PC-3 (cell line): Measurements from ENCODE around the gene RNU7-1. TPM values are rescaled to one million over a fixed set of nuclear protein-coding genes. Genes with fewer than 3 reads are reported as not detected.
A peak's percentile ranks its signal among the peaks of the same experiment; 100 is the strongest.

ENCODE experiments used
- ATAC-seq: fragments of 200-7000 bp; cut with Tn5 transposase; 2 replicates; pipeline ENCODE4 v1.9.1; 2020; ENCODE audit warnings: mild to moderate bottlenecking, moderate library complexity
- BruUV-seq: library from RNA; stranded (reverse); fragments of 400-500 nt; replicated peaks from 2 replicates; lab custom pipeline; 2021; lab: Mats Ljungman, UMichigan
- CTCF ChIA-PET: fragments of 300-600 bp; sonication (Branson Sonifier 250); formaldehyde crosslinking; loops from one replicate; lab custom pipeline; 2022; ENCODE audit warnings: antibody characterized with exemption; lab: Charles Lee
- POLR2A ChIA-PET: fragments of 300-600 bp; sonication (Branson Sonifier 250); formaldehyde crosslinking; loops from one replicate; lab custom pipeline; 2022; ENCODE audit warnings: antibody characterized with exemption; ENCODE audit not compliant: unreplicated experiment; lab: Charles Lee
- DNase-seq: peaks from one replicate; pipeline ENCODE4 v3.0.0-alpha.2; 2015
- H2AFZ ChIP-seq: fragments of 300-600 bp; sonication (generic); 2 replicates; pipeline ENCODE4 v1.6.0; 2016; ENCODE audit warnings: antibody characterized with exemption, low read length
- H3F3A ChIP-seq: fragments of 300-600 bp; sonication (generic); one replicate; pipeline ENCODE4 v1.6.0; 2017; ENCODE audit warnings: antibody characterized with exemption, low read length, control low read depth, mild to moderate bottlenecking; ENCODE audit not compliant: unreplicated experiment
- H3K27ac ChIP-seq: fragments of 300-600 bp; sonication (generic); 2 replicates; pipeline ENCODE4 v1.5.1; 2016; ENCODE audit warnings: mild to moderate bottlenecking, low read length
- H3K27me3 ChIP-seq: fragments of 300-600 bp; sonication (generic); 2 replicates; pipeline ENCODE4 v1.6.1; 2016; ENCODE audit warnings: low read length, mixed read lengths
- H3K36me3 ChIP-seq: fragments of 300-600 bp; sonication (generic); 2 replicates; pipeline ENCODE4 v1.6.1; 2016; ENCODE audit warnings: low read depth, mixed run types, low read length, mixed read lengths
- H3K4me1 ChIP-seq: fragments of 300-600 bp; sonication (generic); 2 replicates; pipeline ENCODE4 v1.5.1; 2016; ENCODE audit warnings: low read length; ENCODE audit not compliant: insufficient read depth
- H3K4me2 ChIP-seq: fragments of 300-600 bp; sonication (generic); 2 replicates; pipeline ENCODE4 v1.6.0; 2016; ENCODE audit warnings: low read length
- H3K4me3 ChIP-seq: fragments of 300-600 bp; sonication (generic); 2 replicates; pipeline ENCODE4 v1.5.1; 2016; ENCODE audit warnings: mild to moderate bottlenecking, low read length, mixed read lengths
- H3K79me2 ChIP-seq: fragments of 300-600 bp; sonication (generic); 2 replicates; pipeline ENCODE4 v1.6.1; 2017; ENCODE audit warnings: low read length, mixed read lengths
- H3K9ac ChIP-seq: fragments of 300-600 bp; sonication (generic); 2 replicates; pipeline ENCODE4 v1.6.0; 2016; ENCODE audit warnings: mild to moderate bottlenecking, low read length
- H3K9me2 ChIP-seq: fragments of 300-600 bp; sonication (generic); replicated peaks from 2 replicates; pipeline ENCODE4 v1.6.1; 2016; ENCODE audit warnings: mixed run types, low read length, mixed read lengths
- H3K9me3 ChIP-seq: fragments of 300-600 bp; sonication (generic); 2 replicates; pipeline ENCODE4 v1.6.1; 2016; ENCODE audit warnings: low read length, mixed read lengths
- H4K20me1 ChIP-seq: fragments of 300-600 bp; sonication (generic); 2 replicates; pipeline ENCODE4 v1.6.1; 2016; ENCODE audit warnings: low read length, mixed read lengths
- CTCF ChIP-seq: fragments of 300-600 bp; sonication (generic); conservative IDR thresholded peaks from 2 replicates; pipeline ENCODE4 v1.5.1; 2017; ENCODE audit warnings: antibody characterized with exemption, low read depth, mild to moderate bottlenecking, low read length
- EZH2 ChIP-seq: fragments of 300-600 bp; sonication (generic); IDR thresholded peaks from one replicate; pipeline ENCODE4 v1.6.1; 2017; ENCODE audit warnings: antibody characterized with exemption, mild to moderate bottlenecking, low read length; ENCODE audit not compliant: unreplicated experiment
- EZH2phosphoT487 ChIP-seq: fragments of 300-600 bp; sonication (generic); IDR thresholded peaks from 2 replicates; pipeline ENCODE4 v1.6.1; 2018; ENCODE audit warnings: mild to moderate bottlenecking, antibody characterized with exemption, low read length, borderline replicate concordance
- intact Hi-C: fragments of 100-400 bp; cut with micrococcal nuclease; formaldehyde crosslinking; loops from 2 replicates; pipeline ENCODE4 v1.9.0; 2023
- total RNA-seq: library from RNA; depleted of rRNA; stranded (reverse); fragments of >200 nt; gene quantifications from 2 replicates; pipeline ENCODE4 v1.2.3, GENCODE V29; 2014

RNU7-1 gene
- total RNA-seq, 1 experiment from 2014 or later, result not detected

- DNase-seq, result no peak
- ATAC-seq, result no peak
- TF ChIP-seq CTCF (no peak), EZH2 (no peak), EZH2phosphoT487 (no peak)
- ChIA-PET POLR2A (interaction anchor here (0.6 kb wide), 1 partner anchor 17 kb away, joined by 8 read pairs; the partner anchor contains the start of gene LRRC23), CTCF (interaction anchor here (0.6 kb wide), 1 partner anchor 19 kb away, joined by 3 read pairs; no protein-coding TSS in a partner anchor)
- no peaks in the 10 kb centered on the region for H3K9me2 ChIP-seq
- intact Hi-C loops, result no loop called here
- no peak overlapping the region for H3K4me2 ChIP-seq
- H4K20me1 ChIP-seq, result no peaks in the 10 kb centered on the region
- H3K9me3 ChIP-seq, result no peaks in the 10 kb centered on the region
- no peak overlapping the region for H3K27ac ChIP-seq
- H3K4me1 ChIP-seq, result peaks cover 29% of the 10 kb centered on the region
- H3K27me3 ChIP-seq, result no peaks in the 10 kb centered on the region
- no peak overlapping the region for H3K9ac ChIP-seq
- H2AFZ ChIP-seq, result no peak overlapping the region
- BruUV-seq, result no TSS peak
- H3K4me3 ChIP-seq, result no peak overlapping the region
- peaks cover 7% of the 10 kb centered on the region for H3K79me2 ChIP-seq
- H3K36me3 ChIP-seq, result no peaks in the 10 kb centered on the region
- no peaks in the 10 kb centered on the region for H3F3A ChIP-seq
Observed at GRCh38 chr12:6921996-6922946, 21.3 kb upstream of the RNU7-1 start.

- ATAC-seq (no peak), DNase-seq (no peak)
- Histone ChIP-seq H3F3A (no peaks in the 10 kb centered on the region), H3K9me2 (no peaks in the 10 kb centered on the region), H3K9ac (no peak overlapping the region), H4K20me1 (no peaks in the 10 kb centered on the region), H3K4me2 (no peak overlapping the region), H3K9me3 (no peaks in the 10 kb centered on the region), H3K36me3 (no peaks in the 10 kb centered on the region), H3K27ac (no peak overlapping the region), H3K4me1 (peaks cover 29% of the 10 kb centered on the region), H2AFZ (no peak overlapping the region), H3K79me2 (peaks cover 11% of the 10 kb centered on the region), H3K27me3 (no peaks in the 10 kb centered on the region), H3K4me3 (no peak overlapping the region)
- CTCF ChIA-PET, result interaction anchor here (0.6 kb wide), 1 partner anchor 20 kb away, joined by 3 read pairs; no protein-coding TSS in a partner anchor
- intact Hi-C loops, result no loop called here
- TF ChIP-seq CTCF (no peak), EZH2 (no peak), EZH2phosphoT487 (no peak)
- POLR2A ChIA-PET, result no interaction called here
- TSS peak; percentile 45 for BruUV-seq
Observed at GRCh38 chr12:6923003-6923732, 20.4 kb upstream of the RNU7-1 start.
